ENCODE measurements around the gene BST2.

The BST2 gene

GRCh38 chr19:17390665-17391370 lies 14.6 kb downstream of the BST2 start:
- peak overlapping the region; percentile 61 to 79 (median 65) for H3K4me3 ChIP-seq (ENCODE audit: low read depth in 1 of 5, low read length in 5 of 5)
- peak overlapping the region in 3 of 5 donors; percentile 16 to 69 (median 64) for H3K9ac ChIP-seq (ENCODE audit: low read length in 5 of 5)
- H3K36me3 ChIP-seq (ENCODE audit: control insufficient read depth in 5 of 5, insufficient read depth in 5 of 5, low read length in 5 of 5): no peaks in the 10 kb centered on the region
- peaks cover 0 to 40% (median 28%) of the 10 kb centered on the region in 5 donors for H3K4me1 ChIP-seq (ENCODE audit: control insufficient read depth in 5 of 5, insufficient read depth in 5 of 5, low read length in 5 of 5)
- peaks cover 0 to 4% (median 2%) of the 10 kb centered on the region in 5 donors for H3K9me3 ChIP-seq (ENCODE audit: control insufficient read depth in 5 of 5, low read length in 5 of 5)
- no peaks in the 10 kb centered on the region for H3K27me3 ChIP-seq (ENCODE audit: control insufficient read depth in 5 of 5, insufficient read depth in 4 of 5, low read length in 5 of 5)
- H3K27ac ChIP-seq (ENCODE audit: low read depth, low read length): no peak overlapping the region

- Histone ChIP-seq H3K4me3 (ENCODE audit: low read depth in 1 of 5, low read length in 5 of 5) (peak overlapping the region in 4 of 5 donors; percentile 61 to 69 (median 64)), H3K9ac (ENCODE audit: low read length in 5 of 5) (peak overlapping the region in 3 of 5 donors; percentile 16 to 69 (median 64)), H3K27me3 (ENCODE audit: control insufficient read depth in 5 of 5, insufficient read depth in 4 of 5, low read length in 5 of 5) (no peaks in the 10 kb centered on the region), H3K9me3 (ENCODE audit: control insufficient read depth in 5 of 5, low read length in 5 of 5) (peaks cover 0 to 4% (median 2%) of the 10 kb centered on the region in 5 donors), H3K4me1 (ENCODE audit: control insufficient read depth in 5 of 5, insufficient read depth in 5 of 5, low read length in 5 of 5) (peaks cover 0 to 39% (median 25%) of the 10 kb centered on the region in 5 donors), H3K36me3 (ENCODE audit: control insufficient read depth in 5 of 5, insufficient read depth in 5 of 5, low read length in 5 of 5) (no peaks in the 10 kb centered on the region), H3K27ac (ENCODE audit: low read depth, low read length) (no peak overlapping the region)
Observed at GRCh38 chr19:17389957-17390664, 15.3 kb downstream of the BST2 start.

GRCh38 chr19:17389288-17389687 lies 16.1 kb downstream of the BST2 start:
- Histone ChIP-seq H3K4me1 (ENCODE audit: control insufficient read depth in 5 of 5, insufficient read depth in 5 of 5, low read length in 5 of 5) (peaks cover 0 to 33% (median 20%) of the 10 kb centered on the region in 5 donors), H3K9me3 (ENCODE audit: control insufficient read depth in 5 of 5, low read length in 5 of 5) (peaks cover 0 to 4% (median 2%) of the 10 kb centered on the region in 5 donors), H3K4me3 (ENCODE audit: low read depth in 1 of 5, low read length in 5 of 5) (no peak overlapping the region), H3K27me3 (ENCODE audit: control insufficient read depth in 5 of 5, insufficient read depth in 4 of 5, low read length in 5 of 5) (no peaks in the 10 kb centered on the region), H3K36me3 (ENCODE audit: control insufficient read depth in 5 of 5, insufficient read depth in 5 of 5, low read length in 5 of 5) (no peaks in the 10 kb centered on the region), H3K9ac (ENCODE audit: low read length in 5 of 5) (no peak overlapping the region), H3K27ac (ENCODE audit: low read depth, low read length) (no peak overlapping the region)

GRCh38 chr19:17385878-17386611 lies 19.4 kb downstream of the BST2 start:
- Histone ChIP-seq H3K27me3 (ENCODE audit: control insufficient read depth in 5 of 5, insufficient read depth in 4 of 5, low read length in 5 of 5) (no peaks in the 10 kb centered on the region), H3K36me3 (ENCODE audit: control insufficient read depth in 5 of 5, insufficient read depth in 5 of 5, low read length in 5 of 5) (no peaks in the 10 kb centered on the region), H3K27ac (ENCODE audit: low read depth, low read length) (no peak overlapping the region), H3K9ac (ENCODE audit: low read length in 5 of 5) (no peak overlapping the region), H3K4me3 (ENCODE audit: low read depth in 1 of 5, low read length in 5 of 5) (no peak overlapping the region), H3K4me1 (ENCODE audit: control insufficient read depth in 5 of 5, insufficient read depth in 5 of 5, low read length in 5 of 5) (peaks cover 0 to 25% (median 19%) of the 10 kb centered on the region in 5 donors), H3K9me3 (ENCODE audit: control insufficient read depth in 5 of 5, low read length in 5 of 5) (peaks cover 0 to 4% (median 2%) of the 10 kb centered on the region in 5 donors)

GRCh38 chr19:17380426-17381138 lies 24.8 kb downstream of the BST2 start:
- Histone ChIP-seq H3K9ac (ENCODE audit: low read length in 5 of 5) (no peak overlapping the region), H3K27ac (ENCODE audit: low read depth, low read length) (no peak overlapping the region), H3K27me3 (ENCODE audit: control insufficient read depth in 5 of 5, insufficient read depth in 4 of 5, low read length in 5 of 5) (peaks cover 0 to 3% (median 0%) of the 10 kb centered on the region in 5 donors), H3K9me3 (ENCODE audit: control insufficient read depth in 5 of 5, low read length in 5 of 5) (peaks cover 0 to 3% (median 0%) of the 10 kb centered on the region in 5 donors), H3K4me1 (ENCODE audit: control insufficient read depth in 5 of 5, insufficient read depth in 5 of 5, low read length in 5 of 5) (peaks cover 2 to 38% (median 24%) of the 10 kb centered on the region in 5 donors), H3K4me3 (ENCODE audit: low read depth in 1 of 5, low read length in 5 of 5) (no peak overlapping the region), H3K36me3 (ENCODE audit: control insufficient read depth in 5 of 5, insufficient read depth in 5 of 5, low read length in 5 of 5) (no peaks in the 10 kb centered on the region)

GRCh38 chr19:17379221-17379631 lies 26.2 kb downstream of the BST2 start:
- Histone ChIP-seq H3K27ac (ENCODE audit: low read depth, low read length) (peak overlapping the region; percentile 54), H3K9me3 (ENCODE audit: control insufficient read depth in 5 of 5, low read length in 5 of 5) (peaks cover 0 to 3% (median 0%) of the 10 kb centered on the region in 5 donors), H3K9ac (ENCODE audit: low read length in 5 of 5) (peak overlapping the region in 1 of 5 donors; percentile 30), H3K27me3 (ENCODE audit: control insufficient read depth in 5 of 5, insufficient read depth in 4 of 5, low read length in 5 of 5) (peaks cover 0 to 3% (median 0%) of the 10 kb centered on the region in 5 donors), H3K36me3 (ENCODE audit: control insufficient read depth in 5 of 5, insufficient read depth in 5 of 5, low read length in 5 of 5) (no peaks in the 10 kb centered on the region), H3K4me1 (ENCODE audit: control insufficient read depth in 5 of 5, insufficient read depth in 5 of 5, low read length in 5 of 5) (peaks cover 2 to 37% (median 24%) of the 10 kb centered on the region in 5 donors), H3K4me3 (ENCODE audit: low read depth in 1 of 5, low read length in 5 of 5) (peak overlapping the region in 1 of 5 donors; percentile 13)

GRCh38 chr19:17378271-17378670 lies 27.2 kb downstream of the BST2 start:
- no peak overlapping the region for H3K4me3 ChIP-seq (ENCODE audit: low read depth in 1 of 5, low read length in 5 of 5)
- peaks cover 0 to 3% (median 0%) of the 10 kb centered on the region in 5 donors for H3K9me3 ChIP-seq (ENCODE audit: control insufficient read depth in 5 of 5, low read length in 5 of 5)
- H3K36me3 ChIP-seq (ENCODE audit: control insufficient read depth in 5 of 5, insufficient read depth in 5 of 5, low read length in 5 of 5): no peaks in the 10 kb centered on the region
- no peak overlapping the region for H3K9ac ChIP-seq (ENCODE audit: low read length in 5 of 5)
- peak overlapping the region; percentile 30 for H3K27ac ChIP-seq (ENCODE audit: low read depth, low read length)
- H3K4me1 ChIP-seq (ENCODE audit: control insufficient read depth in 5 of 5, insufficient read depth in 5 of 5, low read length in 5 of 5): peaks cover 2 to 35% (median 22%) of the 10 kb centered on the region in 5 donors
- H3K27me3 ChIP-seq (ENCODE audit: control insufficient read depth in 5 of 5, insufficient read depth in 4 of 5, low read length in 5 of 5): peaks cover 0 to 3% (median 0%) of the 10 kb centered on the region in 5 donors

GRCh38 chr19:17376935-17377600 lies 28.4 kb downstream of the BST2 start, which contains the start of gene PLVAP:
Gene PLVAP (minus strand): TSS chr19:17377342. CDS start chr19:17377288, 54 bp downstream.
- H3K36me3 ChIP-seq (ENCODE audit: control insufficient read depth in 5 of 5, insufficient read depth in 5 of 5, low read length in 5 of 5): no peaks in the 10 kb centered on the region
- peaks cover 2 to 28% (median 11%) of the 10 kb centered on the region in 5 donors for H3K4me1 ChIP-seq (ENCODE audit: control insufficient read depth in 5 of 5, insufficient read depth in 5 of 5, low read length in 5 of 5)
- peak within 1 kb of the TSS in 1 of 5 donors; percentile 46 for H3K9ac ChIP-seq (ENCODE audit: low read length in 5 of 5)
- peaks cover 0 to 3% (median 0%) of the 10 kb centered on the region in 5 donors for H3K9me3 ChIP-seq (ENCODE audit: control insufficient read depth in 5 of 5, low read length in 5 of 5)
- H3K4me3 ChIP-seq (ENCODE audit: low read depth in 1 of 5, low read length in 5 of 5): peak within 1 kb of the TSS in 3 of 5 donors; percentile 54 to 70 (median 64)
- H3K27ac ChIP-seq (ENCODE audit: low read depth, low read length): peak within 1 kb of the TSS; percentile 30
- peaks cover 0 to 3% (median 0%) of the 10 kb centered on the region in 5 donors for H3K27me3 ChIP-seq (ENCODE audit: control insufficient read depth in 5 of 5, insufficient read depth in 4 of 5, low read length in 5 of 5)
